ENCODE data around the gene SPRY1.

Gene SPRY1

GRCh38 chr4:123403080-123403604 is 6.5 kb downstream of the SPRY1 start:
- H3K27ac ChIP-seq: no peak overlapping the region
- no peak for TF ChIP-seq CTCF (conservative IDR thresholded peaks at IDR 0.05)

- H3K27ac ChIP-seq: no peak overlapping the region
- no peak for TF ChIP-seq CTCF (conservative IDR thresholded peaks at IDR 0.05)
Observed at GRCh38 chr4:123404533-123404932, 7.9 kb downstream of the SPRY1 start.

GRCh38 chr4:123405267-123405865 is 8.8 kb downstream of the SPRY1 start:
- TF ChIP-seq CTCF (conservative IDR thresholded peaks at IDR 0.05): no peak
- H3K27ac ChIP-seq: no peak overlapping the region

GRCh38 chr4:123406872-123407271 is 10.3 kb downstream of the SPRY1 start:
- H3K27ac ChIP-seq: no peak overlapping the region
- TF ChIP-seq CTCF (conservative IDR thresholded peaks at IDR 0.05): no peak

- no peak for TF ChIP-seq CTCF (conservative IDR thresholded peaks at IDR 0.05)
- H3K27ac ChIP-seq: no peak overlapping the region
Observed at GRCh38 chr4:123408471-123409084, 12.0 kb downstream of the SPRY1 start.

GRCh38 chr4:123409334-123409733 is 12.7 kb downstream of the SPRY1 start:
- no peak overlapping the region for H3K27ac ChIP-seq
- no peak for TF ChIP-seq CTCF (conservative IDR thresholded peaks at IDR 0.05)

- TF ChIP-seq CTCF (conservative IDR thresholded peaks at IDR 0.05): no peak
- H3K27ac ChIP-seq: no peak overlapping the region
Observed at GRCh38 chr4:123411514-123411913, 14.9 kb downstream of the SPRY1 start.
